Transverse colon (tissue), 4 donors: Measurements from ENCODE around the gene CYSRT1. TPM values are rescaled to one million over a fixed set of nuclear protein-coding genes. Genes with fewer than 3 reads are reported as not detected.

Experiments
- DNase-seq: peaks from one replicate; pipeline ENCODE4 v3.0.0-alpha.2; 2019
- H3K27ac ChIP-seq, 4 donors: fragments of 200-600 bp; sonication (generic); 2 replicates each; pipeline ENCODE4 v1.5.1; 2016 to 2018; ENCODE audit warnings: inconsistent platforms in 4 of 4
- H3K27me3 ChIP-seq: fragments of 200-600 bp; sonication (generic); 2 replicates; pipeline ENCODE4 v1.5.1; 2017; ENCODE audit warnings: inconsistent platforms
- H3K36me3 ChIP-seq, 4 donors: fragments of 200-600 bp; sonication (generic); 2 replicates each; pipeline ENCODE4 v1.5.1; 2017 to 2019; ENCODE audit warnings: inconsistent platforms in 4 of 4
- H3K4me1 ChIP-seq, 4 donors: fragments of 200-600 bp; sonication (generic); 2 replicates each; pipeline ENCODE4 v1.5.1; 2017 to 2020; ENCODE audit warnings: inconsistent platforms in 4 of 4
- H3K4me3 ChIP-seq, 4 donors: fragments of 200-600 bp; sonication (generic); 1 replicate in 1 of 4; 2 replicates in 3 of 4; pipeline versions ENCODE4 v1.5.1 to v1.6.1; 2017 to 2019; ENCODE audit warnings: inconsistent platforms in 4 of 4
- H3K9me3 ChIP-seq, 2 donors: fragments of 200-600 bp; sonication (generic); 2 replicates each; pipeline ENCODE4 v1.5.1; 2017 to 2019; ENCODE audit warnings: inconsistent platforms in 2 of 2
- CTCF ChIP-seq, 5 experiments: fragments of 200-600 bp in 3 of 5; fragments of 450-650 bp in 2 of 5; sonication (generic) in 3 of 5; IDR thresholded peaks; 1 replicate in 2 of 5; 2 replicates in 3 of 5; pipeline ENCODE4 v1.5.1; 2016 to 2017; ENCODE audit warnings: antibody characterized with exemption in 5 of 5, inconsistent platforms in 3 of 5, mild to moderate bottlenecking in 2 of 5, moderate library complexity in 1 of 5
- EP300 ChIP-seq: sonication (generic); formaldehyde crosslinking; IDR thresholded peaks from one replicate; pipeline ENCODE4 v1.6.1; 2017; ENCODE audit warnings: antibody characterized with exemption, low read depth
- POLR2A ChIP-seq: fragments of 450-650 bp; IDR thresholded peaks from one replicate; pipeline ENCODE4 v1.6.1; 2016; ENCODE audit warnings: antibody characterized with exemption, mild to moderate bottlenecking, moderate library complexity
- POLR2AphosphoS5 ChIP-seq, 3 donors: sonication (generic); formaldehyde crosslinking; IDR thresholded peaks; one replicate each; pipeline ENCODE4 v1.6.1; 2016; ENCODE audit warnings: antibody characterized with exemption in 3 of 3
- WGBS, 2 donors: methylation state at CpG; one replicate each; pipeline ENCODE4 v1.1.5; 2018; ENCODE audit warnings: low coverage in 1 of 2; 5-methylcytosine and 5-hydroxymethylcytosine counted together
- in situ Hi-C, 4 donors: fragments of 200-750 bp; cut with MboI; loops; one replicate each; pipeline versions ENCODE4 v1.15.0 to v1.15.1; 2017; ENCODE audit warnings: low sequenced_read_pairs in 3 of 4, low pct_ligation_motif_present in 1 of 4, low pct_unique_long_range_greater_than_20kb in 1 of 4
- intact Hi-C: fragments of 100-400 bp; cut with DNase I; formaldehyde crosslinking; loops from one replicate; pipeline ENCODE4 v1.15.1; 2023; ENCODE audit warnings: low total_unique reads
- total RNA-seq, 4 donors: library from RNA; depleted of rRNA; stranded (reverse); fragments of >200 nt; gene quantifications; one replicate each; pipeline ENCODE4 v1.1.0, GENCODE V29; 2016

Gene CYSRT1
- total RNA-seq, 4 donors from 2014 or later = not detected

GRCh38 chr9:137273095-137273490 lies 48.1 kb downstream of the CYSRT1 start:
- no peaks in the 10 kb centered on the region for H3K27me3 ChIP-seq
- in situ Hi-C loops = no loop called here
- peaks cover 0 to 15% (median 5%) of the 10 kb centered on the region in 4 donors for H3K36me3 ChIP-seq
- H3K4me3 ChIP-seq = no peak overlapping the region
- H3K4me1 ChIP-seq = peaks cover 25 to 52% (median 36%) of the 10 kb centered on the region in 4 donors
- DNase-seq = no peak
- intact Hi-C loops = no loop called here
- TF ChIP-seq CTCF (IDR thresholded peaks at IDR 0.05) (no peak), POLR2A (no peak), POLR2AphosphoS5 (IDR thresholded peaks at IDR 0.05) (no peak), EP300 (no peak)
- no peaks in the 10 kb centered on the region for H3K9me3 ChIP-seq
- WGBS, 2 donors = 70% methylated on average over 12 of the region's 13 CpGs; no CpG with 5 or more reads in 1 of the 2 donors
- no peak overlapping the region for H3K27ac ChIP-seq

- in situ Hi-C loops = no loop called here
- peak in 2 of 3 donors; percentile 31 to 37 for TF ChIP-seq POLR2AphosphoS5 (IDR thresholded peaks at IDR 0.05)
- no peak for TF ChIP-seq EP300
- peaks cover 0 to 15% (median 5%) of the 10 kb centered on the region in 4 donors for H3K36me3 ChIP-seq
Measured at GRCh38 chr9:137273611-137274320, 48.8 kb downstream of the CYSRT1 start.

GRCh38 chr9:137275203-137275587 lies 50.2 kb downstream of the CYSRT1 start:
- DNase-seq = no peak
- TF ChIP-seq POLR2A (no peak), EP300 (no peak), POLR2AphosphoS5 (IDR thresholded peaks at IDR 0.05) (no peak), CTCF (IDR thresholded peaks at IDR 0.05) (no peak)
- Histone ChIP-seq H3K9me3 (no peaks in the 10 kb centered on the region), H3K27ac (peak overlapping the region in 2 of 4 donors; percentile 5 to 79), H3K4me3 (no peak overlapping the region), H3K36me3 (peaks cover 0 to 15% (median 5%) of the 10 kb centered on the region in 4 donors), H3K27me3 (no peaks in the 10 kb centered on the region), H3K4me1 (peaks cover 13 to 44% (median 22%) of the 10 kb centered on the region in 4 donors)
- intact Hi-C loops (no loop called here), in situ Hi-C loops (loop anchor here in 2 of 4 donors (25.0 kb wide), 1 partner anchor 137 kb away; the partner anchor contains the start of genes EXD3 (in 2 of the 2) and NOXA1 (in 2 of the 2))
- WGBS, 2 donors = 82 to 87% methylated on average over 3 to 10 of the region's 10 CpGs

More at GRCh38 chr9:137273611-137274320, 48.8 kb downstream of the CYSRT1 start:
- WGBS, 2 donors = 45 to 47% methylated on average over 2 to 11 of the region's 15 CpGs
- Histone ChIP-seq H3K4me3 (no peak overlapping the region), H3K27me3 (no peaks in the 10 kb centered on the region), H3K9me3 (no peaks in the 10 kb centered on the region), H3K27ac (peak overlapping the region; percentile 60 to 79 (median 76)), H3K4me1 (peaks cover 22 to 47% (median 30%) of the 10 kb centered on the region in 4 donors)
- intact Hi-C loops = no loop called here
- DNase-seq = no peak

Other genes starting within 250 kb of the CYSRT1 start
- gene PTGDS, start 247.7 kb upstream of the CYSRT1 start, total RNA-seq = 10 to 100 TPM in 3 of 4 donors, 1 to 10 TPM in 1; 6.8 to 59.1 (median 17.8) TPM
- under 1 TPM in 2 of 4 donors, not detected in 2; 0.27 to 0.75 TPM for gene LCNL1, start 242.2 kb upstream of the CYSRT1 start, total RNA-seq
- gene PAXX, start 232.8 kb upstream of the CYSRT1 start, total RNA-seq = 10 to 100 TPM; 49.3 to 85.2 (median 66.0) TPM
- 1 to 10 TPM in 2 of 4 donors, not detected in 2; 2.5 to 3.8 TPM for gene CLIC3, start 228.6 kb upstream of the CYSRT1 start, total RNA-seq
- gene ABCA2, start 196.9 kb upstream of the CYSRT1 start, total RNA-seq = 100 to 1,000 TPM in 2 of 4 donors, 10 to 100 TPM in 2; 51.1 to 204 (median 96.5) TPM
- gene FUT7, start 193.1 kb upstream of the CYSRT1 start, total RNA-seq = not detected
- gene NPDC1, start 179.0 kb upstream of the CYSRT1 start, total RNA-seq = 100 to 1,000 TPM in 2 of 4 donors, 10 to 100 TPM in 2; 58.0 to 972 (median 274) TPM
- 10 to 100 TPM in 3 of 4 donors, 1 to 10 TPM in 1; 3.6 to 17.1 (median 14.1) TPM for gene ENTPD2, start 171.1 kb upstream of the CYSRT1 start, total RNA-seq
- 10 to 100 TPM in 1 of 4 donors, 1 to 10 TPM in 2, under 1 TPM in 1; 0.37 to 37.2 (median 3.3) TPM for gene SAPCD2, start 154.6 kb upstream of the CYSRT1 start, total RNA-seq
- 10 to 100 TPM in 2 of 4 donors, 1 to 10 TPM in 2; 6.4 to 28.8 (median 11.7) TPM for gene UAP1L1, start 147.7 kb upstream of the CYSRT1 start, total RNA-seq
- 100 to 1,000 TPM in 1 of 4 donors, 10 to 100 TPM in 3; 56.5 to 106 (median 70.0) TPM for gene MAN1B1, start 138.2 kb upstream of the CYSRT1 start, total RNA-seq
- gene DPP7, start 110.4 kb upstream of the CYSRT1 start, total RNA-seq = 100 to 1,000 TPM in 2 of 4 donors, 10 to 100 TPM in 2; 54.2 to 141 (median 103) TPM
- under 1 TPM in 1 of 4 donors, not detected in 3; 0.14 TPM for gene GRIN1, start 86.0 kb upstream of the CYSRT1 start, total RNA-seq
- gene LRRC26, start 55.1 kb upstream of the CYSRT1 start, total RNA-seq = 100 to 1,000 TPM in 1 of 4 donors, 10 to 100 TPM in 3; 31.8 to 437 (median 64.8) TPM
- not detected for gene TMEM210, start 53.1 kb upstream of the CYSRT1 start, total RNA-seq
- 100 to 1,000 TPM in 2 of 4 donors, 10 to 100 TPM in 2; 37.0 to 176 (median 70.3) TPM for gene ANAPC2, start 36.6 kb upstream of the CYSRT1 start, total RNA-seq
- gene SSNA1, start 36.5 kb upstream of the CYSRT1 start, total RNA-seq = 100 to 1,000 TPM in 2 of 4 donors, 10 to 100 TPM in 2; 93.5 to 104 (median 99.8) TPM
- 100 to 1,000 TPM in 2 of 4 donors, 10 to 100 TPM in 2; 76.2 to 228 (median 117) TPM for gene TPRN, start 24.4 kb upstream of the CYSRT1 start, total RNA-seq
- 10 to 100 TPM; 18.9 to 42.1 (median 28.7) TPM for gene TMEM203, start 19.5 kb upstream of the CYSRT1 start, total RNA-seq
- gene NDOR1, start 19.5 kb upstream of the CYSRT1 start, total RNA-seq = 10 to 100 TPM; 14.3 to 47.5 (median 22.0) TPM
- gene RNF208, start 2.9 kb upstream of the CYSRT1 start, total RNA-seq = 10 to 100 TPM in 1 of 4 donors, 1 to 10 TPM in 2, not detected in 1; 2.3 to 26.5 (median 7.5) TPM
- not detected for gene RNF224, start 2.3 kb downstream of the CYSRT1 start, total RNA-seq
- gene SLC34A3, start 5.7 kb downstream of the CYSRT1 start, total RNA-seq = not detected
- gene TUBB4B, start 16.1 kb downstream of the CYSRT1 start, total RNA-seq = 100 to 1,000 TPM; 223 to 390 (median 348) TPM
- gene STPG3, start 26.1 kb downstream of the CYSRT1 start, total RNA-seq = not detected
- gene NELFB, start 30.2 kb downstream of the CYSRT1 start, total RNA-seq = 10 to 100 TPM; 28.1 to 90.5 (median 53.9) TPM
- 100 to 1,000 TPM in 1 of 4 donors, 10 to 100 TPM in 3; 49.2 to 121 (median 71.7) TPM for gene TOR4A, start 52.6 kb downstream of the CYSRT1 start, total RNA-seq
- 100 to 1,000 TPM in 3 of 4 donors, 10 to 100 TPM in 1; 92.0 to 343 (median 134) TPM for gene NRARP, start 77.1 kb downstream of the CYSRT1 start, total RNA-seq
- gene EXD3, start 198.0 kb downstream of the CYSRT1 start, total RNA-seq = 100 to 1,000 TPM in 1 of 4 donors, 10 to 100 TPM in 3; 47.6 to 228 (median 74.2) TPM
- gene NOXA1, start 198.2 kb downstream of the CYSRT1 start, total RNA-seq = 10 to 100 TPM; 19.7 to 53.9 (median 40.8) TPM
- 100 to 1,000 TPM in 1 of 4 donors, 10 to 100 TPM in 3; 20.7 to 109 (median 63.8) TPM for gene ENTPD8, start 216.2 kb downstream of the CYSRT1 start, total RNA-seq
- 100 to 1,000 TPM in 1 of 4 donors, 10 to 100 TPM in 3; 44.6 to 130 (median 55.2) TPM for gene NSMF, start 234.2 kb downstream of the CYSRT1 start, total RNA-seq